Measurements from ENCODE around the gene USP37.

GRCh38 chr2:218605432-218605831, 37.3 kb upstream of the USP37 start:
- TF ChIP-seq CTCF (IDR thresholded peaks at IDR 0.05) = no peak
- TF ChIP-seq POLR2A (IDR thresholded peaks at IDR 0.05) = no peak

Data from adrenal gland (tissue), 5 donors.